IPS-NIHi11 (cell line): ENCODE results near the gene EDA.

Experiments
- DNase-seq: peaks from one replicate; pipeline ENCODE4 v3.0.0; 2012; ENCODE audit warnings: mixed read lengths, low spot score

The EDA gene

DNA sequence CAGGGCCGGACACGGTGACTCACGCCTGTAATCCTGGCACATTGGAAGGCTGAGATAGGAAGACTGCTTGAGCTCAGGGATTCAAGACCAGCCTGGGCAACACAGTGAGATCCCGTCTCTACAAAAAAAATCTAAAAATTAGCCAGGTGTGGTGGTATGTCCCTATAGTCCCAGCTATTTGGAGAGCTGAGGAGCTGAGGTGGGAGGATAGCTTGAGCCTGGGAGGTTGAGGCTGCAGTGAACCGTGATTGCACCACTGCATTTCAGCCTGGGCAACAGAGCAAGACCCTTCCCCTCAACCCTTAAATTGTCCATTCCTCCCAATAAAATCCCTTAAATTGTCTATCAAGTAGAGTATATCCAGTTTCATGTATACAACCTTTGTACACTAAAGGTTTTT, 463.4 kb downstream of the EDA start:
- DNase-seq: no peak

DNA sequence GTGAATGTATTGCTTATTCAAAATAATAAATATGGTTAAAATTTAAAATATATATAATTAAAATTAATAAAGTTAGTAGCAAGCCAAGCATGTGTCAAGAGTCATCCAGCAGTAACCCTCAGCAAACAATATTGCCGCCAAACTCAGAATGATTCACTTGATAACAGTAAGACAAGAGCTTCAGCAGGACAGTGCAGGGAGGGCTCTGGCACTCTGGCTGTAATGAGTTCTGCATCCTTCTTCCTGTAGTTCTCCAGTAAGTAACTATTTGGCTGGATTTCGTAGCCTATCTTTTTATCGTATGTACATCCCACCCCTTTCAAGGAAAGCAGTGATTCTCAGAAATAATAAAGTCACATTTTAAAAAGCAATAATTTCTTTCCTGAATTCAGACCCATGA, 464.0 kb downstream of the EDA start:
- DNase-seq: no peak

DNA sequence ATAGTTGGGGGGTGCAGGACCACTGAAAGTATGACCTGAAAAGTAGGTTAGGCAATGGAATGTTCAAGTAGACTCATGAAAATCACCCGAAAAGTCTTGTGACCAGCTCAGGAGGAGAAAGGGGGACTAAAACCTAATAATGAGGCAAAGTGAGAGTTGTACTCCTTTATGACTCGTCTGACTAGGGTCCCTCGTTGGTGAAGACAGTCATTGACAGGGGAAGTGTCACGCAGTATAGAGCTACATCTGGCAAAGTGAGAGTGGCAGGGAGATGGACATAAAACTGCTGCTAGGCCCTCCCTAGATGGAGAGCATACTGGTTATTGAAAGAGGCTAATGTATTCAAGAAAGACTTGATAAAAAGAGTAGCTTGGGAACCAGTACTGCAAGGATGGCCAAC, 466.8 kb downstream of the EDA start:
- no peak for DNase-seq

DNA sequence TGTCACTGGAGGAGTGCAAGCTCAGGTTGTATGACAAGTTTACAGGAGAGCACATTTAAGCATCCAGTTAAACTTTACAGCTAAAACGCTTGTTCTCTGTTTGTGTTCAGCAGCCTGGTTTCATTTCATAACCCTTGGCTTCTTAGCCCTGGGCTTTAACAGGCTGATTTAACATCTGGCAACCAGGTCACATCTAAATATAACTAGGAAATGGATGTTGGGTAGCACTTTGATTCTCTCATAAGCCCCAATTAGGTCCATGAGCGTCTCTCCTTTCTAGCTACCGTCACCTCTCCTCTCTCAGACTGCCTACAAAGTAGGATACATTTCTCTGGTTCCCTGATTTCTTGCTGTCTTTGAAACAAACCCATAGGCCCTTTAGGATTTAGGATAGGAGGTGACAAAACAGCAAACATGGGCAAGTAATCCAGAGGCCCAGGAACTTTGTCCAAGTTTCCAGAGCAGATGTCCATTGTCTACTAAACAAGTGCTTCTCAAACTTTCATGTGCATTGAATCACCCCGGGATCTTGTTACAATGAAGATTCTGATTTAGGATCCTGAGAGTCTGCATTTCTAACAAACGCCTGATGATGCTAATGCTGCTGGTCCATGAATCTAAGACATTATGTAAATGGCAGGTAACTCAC, 468.8 kb downstream of the EDA start:
- DNase-seq: no peak

DNA sequence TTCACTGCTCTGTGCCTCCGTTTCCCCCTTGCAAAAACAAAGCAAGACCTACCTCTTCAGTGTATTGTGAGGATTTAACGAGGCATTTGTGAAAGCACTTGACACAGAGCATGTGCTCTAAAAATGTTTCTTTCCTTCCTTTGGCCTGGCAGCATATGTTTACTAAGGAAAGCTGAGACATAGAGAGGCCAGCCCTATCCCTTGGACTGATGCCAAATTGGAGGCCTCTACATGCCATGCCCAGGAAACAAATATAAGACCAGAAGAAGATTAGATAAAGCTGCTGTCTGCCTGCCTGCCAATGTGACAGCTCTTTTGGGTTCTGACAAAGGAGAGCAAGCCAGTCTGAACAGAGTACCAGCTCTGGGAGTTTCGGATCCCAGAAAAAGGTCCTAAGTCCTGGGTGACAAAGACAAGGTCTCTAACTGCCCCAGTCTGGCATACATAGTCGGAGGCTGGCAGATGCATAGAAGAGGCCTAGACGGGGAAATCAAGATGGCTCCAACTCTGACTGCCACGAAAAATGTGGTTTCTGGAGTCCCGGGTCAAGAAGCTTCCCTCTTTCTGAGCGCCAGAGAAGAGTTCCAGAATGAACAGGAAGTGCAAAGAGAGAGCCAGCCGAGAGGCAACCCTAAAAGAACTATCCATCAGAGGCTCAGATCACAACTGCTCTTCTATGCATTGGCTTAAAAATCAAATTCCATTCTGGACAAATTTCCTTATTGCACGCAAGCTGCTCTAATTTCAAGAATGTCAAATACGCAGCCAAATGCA, 472.1 kb downstream of the EDA start:
- DNase-seq: no peak

DNA sequence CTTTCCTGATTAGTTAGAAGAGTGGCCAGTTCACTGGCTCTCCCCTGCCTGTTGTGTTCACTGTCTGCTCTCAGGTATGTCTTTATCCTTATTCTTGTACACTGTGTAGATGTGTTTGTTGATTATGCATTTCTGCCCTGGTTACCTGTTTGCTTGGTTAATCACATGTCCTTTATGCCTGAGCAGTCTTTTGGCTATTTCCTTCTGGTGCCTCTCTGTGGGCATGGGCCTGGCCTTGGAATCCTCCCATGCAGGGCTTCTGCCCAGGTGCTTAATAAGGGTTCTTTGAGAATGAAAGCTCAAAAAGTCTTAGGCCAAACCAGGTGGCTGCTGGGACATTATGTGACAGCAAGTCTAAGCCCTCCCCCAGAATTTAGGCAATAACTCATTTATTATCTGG, 472.8 kb downstream of the EDA start:
- DNase-seq: no peak
